ENCODE data around the gene CTRB1. TPM values are rescaled to one million over a fixed set of nuclear protein-coding genes. Genes with fewer than 3 reads are reported as not detected.

The CTRB1 gene
- total RNA-seq, 1 experiment from 2014 or later, result 5.6 TPM

DNA sequence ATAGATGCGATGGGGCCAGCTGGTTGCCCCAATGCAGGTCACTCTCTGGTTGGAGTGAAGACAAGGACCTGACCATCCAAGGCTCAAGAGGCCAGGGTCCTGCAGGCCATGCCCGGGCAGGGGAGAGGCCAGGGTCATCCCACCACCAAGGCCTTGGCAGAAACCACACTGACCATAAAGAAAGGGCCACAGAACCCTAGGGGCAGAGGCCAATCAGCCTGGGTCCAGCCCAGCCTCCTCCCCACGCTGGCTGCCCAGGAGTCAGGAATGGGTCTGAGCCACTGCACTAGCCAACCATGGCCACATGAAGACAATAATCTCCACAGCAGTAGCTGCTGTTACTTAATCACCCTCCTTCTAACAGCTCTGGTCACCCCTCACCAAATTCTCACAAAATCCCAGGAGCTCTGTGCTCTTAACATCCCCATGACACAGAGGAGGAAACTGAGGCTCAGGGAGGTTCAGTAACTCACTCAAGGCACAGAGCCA, 42.8 kb downstream of the CTRB1 start:
- Histone ChIP-seq H3K9me3 (ENCODE audit: control insufficient read depth in 1 of 2, insufficient read depth in 1 of 2, low read depth in 1 of 2, low read length in 2 of 2) (no peaks in the 10 kb centered on the region), H3K27ac (ENCODE audit: low read depth, low read length) (no peak overlapping the region; the same call in 1 of the 2 replicates), H3K36me3 (ENCODE audit: control insufficient read depth in 1 of 2, insufficient read depth in 2 of 2, low read length in 2 of 2) (no peaks in the 10 kb centered on the region), H3K9ac (ENCODE audit: low read length) (no peak overlapping the region), H4K20me1 (ENCODE audit: insufficient read depth) (no peaks in the 10 kb centered on the region), H3K4me2 (ENCODE audit: low read length) (no peak overlapping the region), H3K4me3 (replicated peaks in 1 of 2; ENCODE audit: low read depth in 1 of 2, low read length in 2 of 2) (no peak overlapping the region), H3K9me2 (ENCODE audit: insufficient read depth) (no peaks in the 10 kb centered on the region), H3K27me3 (ENCODE audit: insufficient read depth, low read length) (no peaks in the 10 kb centered on the region), H2AFZ (ENCODE audit: low read depth, low read length, poor library complexity, severe bottlenecking) (no peak overlapping the region), H3K79me2 (ENCODE audit: insufficient read depth, low read length) (peaks cover 80% of the 10 kb centered on the region), H3K4me1 (ENCODE audit: control insufficient read depth in 1 of 2, insufficient read depth in 2 of 2, low read length in 2 of 2) (peaks cover 32 to 44% of the 10 kb centered on the region in 2 experiments)
- no peak for DNase-seq (ENCODE audit: low read depth, low spot score)
- no TSS peak for BruUV-seq (replicated peaks)
- RAD21 ChIA-PET (ENCODE audit: low non-redundant PET in 1 of 2, low total read pairs in 2 of 2, uncharacterized antibody in 2 of 2, unreplicated experiment in 2 of 2), result no interaction called here
- intact Hi-C loops (cut with micrococcal nuclease), result no loop called here
- TF ChIP-seq EZH2 (IDR thresholded peaks at IDR 0.05) (no peak), SP1 (IDR thresholded peaks at IDR 0.05; ENCODE audit: low read depth) (no peak), ZNF274 (IDR thresholded peaks at IDR 0.05; ENCODE audit: low read depth, low read length) (no peak), CBX3 (IDR thresholded peaks at IDR 0.05; ENCODE audit: low read depth) (no peak), EGR1 (IDR thresholded peaks at IDR 0.05; ENCODE audit: low read depth) (no peak), EZH2phosphoT487 (IDR thresholded peaks at IDR 0.05; ENCODE audit: borderline replicate concordance) (no peak)
- POLR2A ChIA-PET, result no interaction called here
- CTCF ChIA-PET, result no interaction called here
- no peak for ATAC-seq

DNA sequence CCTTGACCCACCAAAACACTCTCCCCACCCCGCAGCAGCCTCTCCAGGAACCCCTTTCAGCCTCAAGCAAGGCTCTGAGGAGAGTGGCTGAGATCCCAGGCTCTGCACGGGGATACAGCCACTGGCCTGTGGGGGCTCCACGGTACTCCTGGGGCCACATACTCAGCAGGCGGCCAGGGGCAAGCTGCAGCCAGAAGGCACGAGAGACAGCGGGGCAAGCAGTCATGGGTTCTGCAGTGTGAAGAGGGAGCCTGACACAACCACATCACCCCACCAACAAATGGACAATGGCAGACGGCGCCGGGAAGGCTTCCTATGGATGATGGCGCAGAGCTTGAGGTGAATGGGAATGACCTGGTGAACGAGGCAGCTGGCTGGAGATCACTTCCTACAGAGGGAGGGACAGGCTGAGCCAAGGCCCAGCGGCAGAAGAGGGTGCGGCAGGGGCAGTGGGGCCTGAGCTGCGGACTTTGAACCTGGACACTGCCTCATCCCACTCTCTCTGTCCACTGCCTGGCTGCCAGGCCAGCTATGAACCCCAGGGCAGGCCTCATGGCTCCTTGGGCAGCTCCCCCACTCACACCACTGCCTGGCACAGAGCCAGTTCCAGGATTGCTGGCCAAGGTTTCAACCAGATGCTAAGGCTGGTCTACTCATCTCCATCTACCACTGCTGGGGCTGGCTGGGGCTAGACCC, 43.5 kb downstream of the CTRB1 start:
- ChIA-PET RAD21 (ENCODE audit: low non-redundant PET in 1 of 2, low total read pairs in 2 of 2, uncharacterized antibody in 2 of 2, unreplicated experiment in 2 of 2) (no interaction called here), CTCF (no interaction called here), POLR2A (no interaction called here)
- BruUV-seq (replicated peaks), result no TSS peak
- intact Hi-C loops (cut with micrococcal nuclease), result no loop called here
- Histone ChIP-seq H3K9ac (ENCODE audit: low read length) (no peak overlapping the region), H2AFZ (ENCODE audit: low read depth, low read length, poor library complexity, severe bottlenecking) (no peak overlapping the region), H3K27ac (ENCODE audit: low read depth, low read length) (no peak overlapping the region; the same call in 1 of the 2 replicates), H3K4me1 (ENCODE audit: control insufficient read depth in 1 of 2, insufficient read depth in 2 of 2, low read length in 2 of 2) (peaks cover 32 to 44% of the 10 kb centered on the region in 2 experiments), H3K9me3 (ENCODE audit: control insufficient read depth in 1 of 2, insufficient read depth in 1 of 2, low read depth in 1 of 2, low read length in 2 of 2) (no peaks in the 10 kb centered on the region), H3K36me3 (ENCODE audit: control insufficient read depth in 1 of 2, insufficient read depth in 2 of 2, low read length in 2 of 2) (no peaks in the 10 kb centered on the region), H3K4me2 (ENCODE audit: low read length) (no peak overlapping the region), H4K20me1 (ENCODE audit: insufficient read depth) (no peaks in the 10 kb centered on the region), H3K79me2 (ENCODE audit: insufficient read depth, low read length) (peaks cover 74% of the 10 kb centered on the region), H3K4me3 (replicated peaks in 1 of 2; ENCODE audit: low read depth in 1 of 2, low read length in 2 of 2) (no peak overlapping the region), H3K27me3 (ENCODE audit: insufficient read depth, low read length) (no peaks in the 10 kb centered on the region), H3K9me2 (ENCODE audit: insufficient read depth) (no peaks in the 10 kb centered on the region)
- DNase-seq (ENCODE audit: low read depth, low spot score) (no peak), ATAC-seq (no peak)
- TF ChIP-seq EZH2phosphoT487 (IDR thresholded peaks at IDR 0.05; ENCODE audit: borderline replicate concordance) (no peak), SIN3A (IDR thresholded peaks at IDR 0.05; ENCODE audit: low read depth) (no peak), EZH2 (IDR thresholded peaks at IDR 0.05) (no peak), POLR2AphosphoS5 (IDR thresholded peaks at IDR 0.05; ENCODE audit: low read depth, low read length) (no peak), ATF3 (IDR thresholded peaks at IDR 0.05) (no peak), POLR2A (IDR thresholded peaks at IDR 0.05; ENCODE audit: borderline replicate concordance, extremely low read depth, insufficient read depth, insufficient read length) (no peak), ELF1 (IDR thresholded peaks at IDR 0.05; ENCODE audit: borderline replicate concordance, low read depth) (no peak), ZNF274 (IDR thresholded peaks at IDR 0.05; ENCODE audit: low read depth, low read length) (no peak), YY1 (IDR thresholded peaks at IDR 0.05; ENCODE audit: extremely low read depth, insufficient replicate concordance, low read depth, low read length) (no peak), TCF7L2 (IDR thresholded peaks at IDR 0.05; ENCODE audit: borderline replicate concordance, extremely low read depth, insufficient read depth, insufficient read length) (no peak), JUND (IDR thresholded peaks at IDR 0.05) (no peak)
- TF ChIP-seq, protein P1, sequence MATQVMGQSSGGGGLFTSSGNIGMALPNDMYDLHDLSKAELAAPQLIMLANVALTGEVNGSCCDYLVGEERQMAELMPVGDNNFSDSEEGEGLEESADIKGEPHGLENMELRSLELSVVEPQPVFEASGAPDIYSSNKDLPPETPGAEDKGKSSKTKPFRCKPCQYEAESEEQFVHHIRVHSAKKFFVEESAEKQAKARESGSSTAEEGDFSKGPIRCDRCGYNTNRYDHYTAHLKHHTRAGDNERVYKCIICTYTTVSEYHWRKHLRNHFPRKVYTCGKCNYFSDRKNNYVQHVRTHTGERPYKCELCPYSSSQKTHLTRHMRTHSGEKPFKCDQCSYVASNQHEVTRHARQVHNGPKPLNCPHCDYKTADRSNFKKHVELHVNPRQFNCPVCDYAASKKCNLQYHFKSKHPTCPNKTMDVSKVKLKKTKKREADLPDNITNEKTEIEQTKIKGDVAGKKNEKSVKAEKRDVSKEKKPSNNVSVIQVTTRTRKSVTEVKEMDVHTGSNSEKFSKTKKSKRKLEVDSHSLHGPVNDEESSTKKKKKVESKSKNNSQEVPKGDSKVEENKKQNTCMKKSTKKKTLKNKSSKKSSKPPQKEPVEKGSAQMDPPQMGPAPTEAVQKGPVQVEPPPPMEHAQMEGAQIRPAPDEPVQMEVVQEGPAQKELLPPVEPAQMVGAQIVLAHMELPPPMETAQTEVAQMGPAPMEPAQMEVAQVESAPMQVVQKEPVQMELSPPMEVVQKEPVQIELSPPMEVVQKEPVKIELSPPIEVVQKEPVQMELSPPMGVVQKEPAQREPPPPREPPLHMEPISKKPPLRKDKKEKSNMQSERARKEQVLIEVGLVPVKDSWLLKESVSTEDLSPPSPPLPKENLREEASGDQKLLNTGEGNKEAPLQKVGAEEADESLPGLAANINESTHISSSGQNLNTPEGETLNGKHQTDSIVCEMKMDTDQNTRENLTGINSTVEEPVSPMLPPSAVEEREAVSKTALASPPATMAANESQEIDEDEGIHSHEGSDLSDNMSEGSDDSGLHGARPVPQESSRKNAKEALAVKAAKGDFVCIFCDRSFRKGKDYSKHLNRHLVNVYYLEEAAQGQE (IDR thresholded peaks at IDR 0.05; ENCODE audit: low read depth), result no peak
